Measurements from ENCODE around the gene RAB43. TPM values are rescaled to one million over a fixed set of nuclear protein-coding genes. Genes with fewer than 3 reads are reported as not detected.
A peak's percentile ranks its signal among the peaks of the same experiment; 100 is the strongest.

The RAB43 gene
- total RNA-seq, 1 donor from 2014 or later: 53.0 TPM

GRCh38 chr3:129120254-129121004 is 1.2 kb downstream of the RAB43 start:
- TF ChIP-seq CTCF (IDR thresholded peaks at IDR 0.05; ENCODE audit: unreplicated experiment): peak; percentile 22
- H3K36me3 Mint-ChIP-seq (ENCODE audit: low read depth, unreplicated experiment): peaks cover 29% of the 10 kb centered on the region
- peaks cover 5% of the 10 kb centered on the region for H3K27me3 Mint-ChIP-seq (ENCODE audit: unreplicated experiment)
- peak overlapping the region; percentile 94 for H3K27ac Mint-ChIP-seq (ENCODE audit: unreplicated experiment)
- DNase-seq (ENCODE audit: low spot score): peak; percentile 74
- peaks cover 54% of the 10 kb centered on the region for H3K4me1 Mint-ChIP-seq (ENCODE audit: unreplicated experiment)
- H3K4me3 Mint-ChIP-seq (ENCODE audit: unreplicated experiment): peak overlapping the region; percentile 98
- H3K9me3 Mint-ChIP-seq (ENCODE audit: unreplicated experiment): no peaks in the 10 kb centered on the region

GRCh38 chr3:129119365-129120100 is 2.1 kb downstream of the RAB43 start:
- Mint-ChIP-seq H3K9me3 (ENCODE audit: unreplicated experiment) (no peaks in the 10 kb centered on the region), H3K27ac (ENCODE audit: unreplicated experiment) (peak overlapping the region; percentile 94), H3K4me1 (ENCODE audit: unreplicated experiment) (peaks cover 58% of the 10 kb centered on the region), H3K36me3 (ENCODE audit: low read depth, unreplicated experiment) (peaks cover 31% of the 10 kb centered on the region), H3K4me3 (ENCODE audit: unreplicated experiment) (peak overlapping the region; percentile 98), H3K27me3 (ENCODE audit: unreplicated experiment) (peaks cover 5% of the 10 kb centered on the region)
- no peak for TF ChIP-seq CTCF (IDR thresholded peaks at IDR 0.05; ENCODE audit: unreplicated experiment)
- no peak for DNase-seq (ENCODE audit: low spot score)

- no peak for DNase-seq (ENCODE audit: low spot score)
- Mint-ChIP-seq H3K36me3 (ENCODE audit: low read depth, unreplicated experiment) (peaks cover 31% of the 10 kb centered on the region), H3K4me1 (ENCODE audit: unreplicated experiment) (peaks cover 65% of the 10 kb centered on the region), H3K27ac (ENCODE audit: unreplicated experiment) (peak overlapping the region; percentile 89), H3K9me3 (ENCODE audit: unreplicated experiment) (no peaks in the 10 kb centered on the region), H3K4me3 (ENCODE audit: unreplicated experiment) (peak overlapping the region; percentile 98), H3K27me3 (ENCODE audit: unreplicated experiment) (peaks cover 5% of the 10 kb centered on the region)
- no peak for TF ChIP-seq CTCF (IDR thresholded peaks at IDR 0.05; ENCODE audit: unreplicated experiment)
These were observed 2.9 kb downstream of the RAB43 start for GRCh38 chr3:129118745-129119144.

GRCh38 chr3:129117134-129117533 is 4.5 kb downstream of the RAB43 start:
- TF ChIP-seq CTCF (IDR thresholded peaks at IDR 0.05; ENCODE audit: unreplicated experiment): no peak
- peaks cover 31% of the 10 kb centered on the region for H3K36me3 Mint-ChIP-seq (ENCODE audit: low read depth, unreplicated experiment)
- peaks cover 56% of the 10 kb centered on the region for H3K4me1 Mint-ChIP-seq (ENCODE audit: unreplicated experiment)
- H3K27ac Mint-ChIP-seq (ENCODE audit: unreplicated experiment): no peak overlapping the region
- H3K9me3 Mint-ChIP-seq (ENCODE audit: unreplicated experiment): no peaks in the 10 kb centered on the region
- DNase-seq (ENCODE audit: low spot score): no peak
- H3K27me3 Mint-ChIP-seq (ENCODE audit: unreplicated experiment): peaks cover 3% of the 10 kb centered on the region
- no peak overlapping the region for H3K4me3 Mint-ChIP-seq (ENCODE audit: unreplicated experiment)

GRCh38 chr3:129116482-129116946 is 5.1 kb downstream of the RAB43 start:
- Mint-ChIP-seq H3K4me1 (ENCODE audit: unreplicated experiment) (peaks cover 56% of the 10 kb centered on the region), H3K27ac (ENCODE audit: unreplicated experiment) (peak overlapping the region; percentile 65)

More at GRCh38 chr3:129116482-129116946, 5.1 kb downstream of the RAB43 start:
- no peak for TF ChIP-seq CTCF (IDR thresholded peaks at IDR 0.05; ENCODE audit: unreplicated experiment)
- Mint-ChIP-seq H3K27me3 (ENCODE audit: unreplicated experiment) (no peaks in the 10 kb centered on the region), H3K36me3 (ENCODE audit: low read depth, unreplicated experiment) (peaks cover 31% of the 10 kb centered on the region), H3K9me3 (ENCODE audit: unreplicated experiment) (no peaks in the 10 kb centered on the region), H3K4me3 (ENCODE audit: unreplicated experiment) (peak overlapping the region; percentile 56)
- no peak for DNase-seq (ENCODE audit: low spot score)

All from endothelial cell (in vitro differentiated cells).